ENCODE data around the gene ACHE. TPM values are rescaled to one million over a fixed set of nuclear protein-coding genes. Genes with fewer than 3 reads are reported as not detected.
"Not testable (repeated sequence)": the region's sequence is repeated elsewhere in the genome, so short reads cannot be mapped to it uniquely, and the experiment has no call there.

ACHE gene
- total RNA-seq, 8 experiments from 2014 or later: 1.3 to 64.5 (median 13.4) TPM

DNA sequence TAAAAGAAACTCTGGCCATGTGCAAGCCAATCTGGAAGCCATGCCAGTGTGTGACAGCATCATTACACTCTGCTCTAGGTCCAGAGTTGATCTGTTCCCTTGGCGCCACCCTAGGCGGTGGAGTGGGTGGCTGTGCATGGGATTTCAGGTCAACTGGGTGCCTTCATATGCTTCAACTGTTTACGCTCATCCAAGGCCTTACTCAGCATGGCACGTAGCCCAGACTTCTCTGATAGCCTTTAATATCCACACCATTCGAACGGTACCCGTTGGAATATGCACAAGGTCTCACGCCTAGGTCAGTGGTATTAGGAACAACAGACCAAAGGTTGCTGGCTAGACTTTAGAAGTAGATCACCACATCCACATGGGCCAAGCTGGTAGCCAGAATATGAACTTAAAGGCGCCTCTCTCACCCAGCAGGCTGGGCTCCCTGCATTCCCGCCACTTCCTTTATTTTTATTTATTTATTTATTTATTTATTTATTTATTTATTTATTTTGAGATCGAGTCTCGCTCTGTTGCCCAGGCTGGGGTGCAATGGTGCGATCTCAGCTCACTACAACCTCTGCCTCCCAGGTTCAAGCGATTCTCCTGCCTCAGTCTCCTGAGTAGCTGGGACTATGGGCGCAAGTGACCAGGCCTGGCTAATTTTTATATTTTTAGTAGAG, 18.7 kb upstream of the ACHE start:
- Histone ChIP-seq H3K27ac (no peak overlapping the region), H3K4me3 (no peak overlapping the region), H3K4me1 (replicated peaks in 1 of 2) (peaks cover 0 to under 1% of the 10 kb centered on the region in 2 donors)
- ATAC-seq (replicated peaks in 6 of 8): no peak
- 73 to 100% (median 86%) methylated on average over 1 to 14 of the region's 15 CpGs; no CpG with 5 or more reads in 1 of the 10 experiments for whole genome bisulfite sequencing, 10 experiments
- in situ Hi-C loops (cut with MboI; ENCODE audit: low pct_unique_long_range_greater_than_20kb in 2 of 9, low sequenced_read_pairs in 9 of 9, unreplicated experiment in 9 of 9): loop anchor here in 2 of 9 experiments (25.0 kb wide), 1 partner anchor 148 kb away; no protein-coding TSS in a partner anchor

DNA sequence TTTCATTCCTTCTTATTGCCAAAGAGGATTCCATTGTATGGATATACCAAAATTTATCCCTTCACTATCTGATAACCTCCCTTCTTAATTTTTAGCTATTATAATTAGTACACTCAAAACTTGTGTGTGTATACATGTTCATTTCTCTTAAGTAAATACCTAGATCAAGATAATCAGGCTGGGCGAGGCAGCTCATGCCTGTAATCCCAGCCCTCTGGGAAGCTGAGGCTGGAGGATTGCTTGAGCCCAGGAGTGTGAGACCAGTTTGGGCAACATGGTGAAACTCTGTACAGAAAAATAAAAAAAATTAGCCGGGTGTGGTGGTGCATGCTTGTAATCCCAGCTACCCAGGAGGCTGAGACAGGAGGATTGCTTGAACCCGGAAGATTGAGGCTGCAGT, 15.8 kb upstream of the ACHE start:
- 20 to 93% (median 66%) methylated on average over 1 to 3 of the region's 3 CpGs; no CpG with 5 or more reads in 3 of the 10 experiments for WGBS, 10 experiments
- no peak for ATAC-seq (replicated peaks in 6 of 8)

DNA sequence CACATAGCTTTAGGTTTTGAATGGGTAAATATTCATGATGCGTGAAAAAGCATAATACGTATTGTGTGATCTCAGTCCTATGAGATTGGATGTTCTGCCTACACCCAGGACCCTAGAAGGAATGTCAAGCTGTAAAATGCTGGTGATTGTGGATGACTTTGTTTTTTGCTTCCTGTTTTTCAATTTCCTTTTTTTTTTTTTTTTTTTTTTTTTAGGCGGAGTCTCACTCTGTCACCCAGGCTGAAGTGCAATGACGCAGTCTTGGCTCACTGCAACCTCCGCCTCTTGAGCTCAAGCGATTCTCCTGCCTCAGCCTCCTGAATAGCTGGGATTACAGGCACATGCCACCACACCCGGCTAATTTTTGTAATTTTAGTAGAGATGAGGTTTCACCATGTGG, 14.8 kb upstream of the ACHE start:
- H3K27ac ChIP-seq; H3K4me3 ChIP-seq; H3K4me1 ChIP-seq (replicated peaks in 1 of 2): not testable (repeated sequence)
- in situ Hi-C loops (cut with MboI; ENCODE audit: low pct_unique_long_range_greater_than_20kb in 2 of 9, low sequenced_read_pairs in 9 of 9, unreplicated experiment in 9 of 9): loop anchor here in 2 of 9 experiments (25.0 kb wide), 1 partner anchor 152 kb away; no protein-coding TSS in a partner anchor
- WGBS, 10 experiments: 0 to 100% (median 89%) methylated on average over 1 to 7 of the region's 7 CpGs; no CpG with 5 or more reads in 1 of the 10 experiments
- peak in 1 of 8 experiments; percentile 34 for ATAC-seq (replicated peaks in 6 of 8)

More for the DNA sequence above, 15.8 kb upstream of the ACHE start:
- Histone ChIP-seq H3K4me3 (no peak overlapping the region), H3K4me1 (replicated peaks in 1 of 2) (no peaks in the 10 kb centered on the region), H3K27ac (no peak overlapping the region)
- in situ Hi-C loops (cut with MboI; ENCODE audit: low pct_unique_long_range_greater_than_20kb in 2 of 9, low sequenced_read_pairs in 9 of 9, unreplicated experiment in 9 of 9): loop anchor here in 2 of 9 experiments (25.0 kb wide), 1 partner anchor 151 kb away; no protein-coding TSS in a partner anchor

- Histone ChIP-seq H3K27ac (no peak overlapping the region), H3K4me3 (no peak overlapping the region), H3K4me1 (replicated peaks in 1 of 2) (no peaks in the 10 kb centered on the region)
- in situ Hi-C loops (cut with MboI; ENCODE audit: low pct_unique_long_range_greater_than_20kb in 2 of 9, low sequenced_read_pairs in 9 of 9, unreplicated experiment in 9 of 9): loop anchor here in 4 of 9 experiments (10.0 to 25.0 kb wide), 2 partner anchors 146 to 154 kb away; no protein-coding TSS in a partner anchor
- WGBS, 10 experiments: 36 to 100% (median 92%) methylated on average over 1 to 4 of the region's 5 CpGs; no CpG with 5 or more reads in 3 of the 10 experiments
- ATAC-seq (replicated peaks in 6 of 8): no peak
Measured at GRCh38 chr7:100908512-100908911, 12.8 kb upstream of the ACHE start.

DNA sequence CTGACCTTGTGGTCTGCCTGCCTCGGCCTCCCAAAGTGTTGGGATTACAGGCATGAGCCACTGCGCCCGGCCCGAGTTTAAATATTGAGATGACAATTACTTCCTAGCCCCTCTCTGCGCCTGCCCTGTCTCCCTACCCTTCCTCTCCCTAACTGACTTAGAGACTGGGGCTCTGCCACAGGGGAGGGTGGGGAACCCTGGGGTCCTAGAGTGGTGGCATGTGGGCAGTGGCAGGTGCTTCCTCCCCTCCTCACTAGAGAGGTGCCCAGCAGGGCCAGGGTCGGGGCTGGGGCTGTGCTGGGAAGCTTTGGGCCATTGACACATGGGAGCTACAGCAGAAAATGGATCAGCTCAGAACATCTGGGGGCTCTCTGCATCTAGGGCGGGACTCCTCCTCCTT, 7.0 kb upstream of the ACHE start:
- in situ Hi-C loops (cut with MboI; ENCODE audit: low pct_unique_long_range_greater_than_20kb in 2 of 9, low sequenced_read_pairs in 9 of 9, unreplicated experiment in 9 of 9): loop anchor here in 5 of 9 experiments (5.0 to 25.0 kb wide), 3 partner anchors 152 to 160 kb away; no protein-coding TSS in a partner anchor
- ATAC-seq (replicated peaks in 6 of 8): no peak
- no peaks in the 10 kb centered on the region for H3K4me1 ChIP-seq (replicated peaks in 1 of 2)
- no peak overlapping the region for H3K27ac ChIP-seq
- no peak overlapping the region for H3K4me3 ChIP-seq
- 0 to 79% (median 54%) methylated on average over 1 to 4 of the region's 7 CpGs; no CpG with 5 or more reads in 4 of the 10 experiments for WGBS, 10 experiments

GRCh38 chr7:100901921-100902332, 6.2 kb upstream of the ACHE start:
- Histone ChIP-seq H3K4me3 (no peak overlapping the region), H3K27ac (no peak overlapping the region), H3K4me1 (replicated peaks in 1 of 2) (no peaks in the 10 kb centered on the region)
- in situ Hi-C loops (cut with MboI; ENCODE audit: low pct_unique_long_range_greater_than_20kb in 2 of 9, low sequenced_read_pairs in 9 of 9, unreplicated experiment in 9 of 9): loop anchor here in 5 of 9 experiments (5.0 to 25.0 kb wide), 3 partner anchors 153 to 160 kb away; no protein-coding TSS in a partner anchor
- 39 to 86% (median 74%) methylated on average over 2 to 4 of the region's 5 CpGs; no CpG with 5 or more reads in 5 of the 10 experiments for WGBS, 10 experiments
- no peak for ATAC-seq (replicated peaks in 6 of 8)

GRCh38 chr7:100900978-100901377, 5.3 kb upstream of the ACHE start:
- in situ Hi-C loops (cut with MboI; ENCODE audit: low pct_unique_long_range_greater_than_20kb in 2 of 9, low sequenced_read_pairs in 9 of 9, unreplicated experiment in 9 of 9): loop anchor here in 5 of 9 experiments (5.0 to 25.0 kb wide), 3 partner anchors 154 to 161 kb away; no protein-coding TSS in a partner anchor
- no peak for ATAC-seq (replicated peaks in 6 of 8)
- peaks cover 0 to 2% of the 10 kb centered on the region in 2 donors for H3K4me1 ChIP-seq (replicated peaks in 1 of 2)
- no peak overlapping the region for H3K27ac ChIP-seq
- 60 to 100% (median 83%) methylated on average over 1 to 2 of the region's 2 CpGs; no CpG with 5 or more reads in 3 of the 10 experiments for WGBS, 10 experiments
- no peak overlapping the region for H3K4me3 ChIP-seq

DNA sequence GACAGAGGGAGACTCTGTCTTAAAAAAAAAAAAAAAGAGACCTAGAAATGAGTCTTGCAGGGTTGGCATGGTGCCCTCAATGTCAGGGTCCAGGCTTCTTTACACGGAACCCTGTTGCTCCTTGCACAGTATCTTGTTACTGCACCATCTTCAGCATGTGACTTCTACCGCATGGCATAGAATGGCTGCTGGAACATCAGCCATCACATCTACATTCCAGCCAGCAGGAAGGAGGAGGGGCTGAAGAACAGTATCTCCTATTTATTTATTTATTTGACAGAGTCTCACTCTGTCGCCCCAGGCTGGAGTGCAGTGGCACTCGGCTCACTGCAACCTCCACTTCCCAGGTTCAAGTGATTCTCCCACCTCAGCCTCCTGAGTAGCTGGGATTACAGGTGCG, 3.7 kb upstream of the ACHE start:
- WGBS, 10 experiments: 78 to 100% (median 100%) methylated on average over 1 to 5 of the region's 5 CpGs; no CpG with 5 or more reads in 1 of the 10 experiments
- ATAC-seq (replicated peaks in 6 of 8): no peak

GRCh38 chr7:100897772-100898454, 2.2 kb upstream of the ACHE start:
- WGBS, 10 experiments: 33 to 100% (median 84%) methylated on average over 1 to 6 of the region's 13 CpGs; no CpG with 5 or more reads in 1 of the 10 experiments
- in situ Hi-C loops (cut with MboI; ENCODE audit: low pct_unique_long_range_greater_than_20kb in 2 of 9, low sequenced_read_pairs in 9 of 9, unreplicated experiment in 9 of 9): loop anchor here in 5 of 9 experiments (5.0 to 25.0 kb wide), 7 partner anchors 157 to 389 kb away; partner anchors contain the start of gene NAT16 (in 1 of the 5)
- peaks cover 2% of the 10 kb centered on the region in 2 donors for H3K4me1 ChIP-seq (replicated peaks in 1 of 2)
- peak overlapping the region in 1 of 5 donors; percentile 84 for H3K4me3 ChIP-seq
- no peak overlapping the region for H3K27ac ChIP-seq
- ATAC-seq (replicated peaks in 6 of 8): no peak

More for the DNA sequence above, 3.7 kb upstream of the ACHE start:
- in situ Hi-C loops (cut with MboI; ENCODE audit: low pct_unique_long_range_greater_than_20kb in 2 of 9, low sequenced_read_pairs in 9 of 9, unreplicated experiment in 9 of 9): loop anchor here in 5 of 9 experiments (5.0 to 25.0 kb wide), 7 partner anchors 155 to 388 kb away; partner anchors contain the start of gene NAT16 (in 1 of the 5)
- H3K27ac ChIP-seq: no peak overlapping the region
- no peak overlapping the region for H3K4me3 ChIP-seq
- peaks cover 1 to 2% of the 10 kb centered on the region in 2 donors for H3K4me1 ChIP-seq (replicated peaks in 1 of 2)

DNA sequence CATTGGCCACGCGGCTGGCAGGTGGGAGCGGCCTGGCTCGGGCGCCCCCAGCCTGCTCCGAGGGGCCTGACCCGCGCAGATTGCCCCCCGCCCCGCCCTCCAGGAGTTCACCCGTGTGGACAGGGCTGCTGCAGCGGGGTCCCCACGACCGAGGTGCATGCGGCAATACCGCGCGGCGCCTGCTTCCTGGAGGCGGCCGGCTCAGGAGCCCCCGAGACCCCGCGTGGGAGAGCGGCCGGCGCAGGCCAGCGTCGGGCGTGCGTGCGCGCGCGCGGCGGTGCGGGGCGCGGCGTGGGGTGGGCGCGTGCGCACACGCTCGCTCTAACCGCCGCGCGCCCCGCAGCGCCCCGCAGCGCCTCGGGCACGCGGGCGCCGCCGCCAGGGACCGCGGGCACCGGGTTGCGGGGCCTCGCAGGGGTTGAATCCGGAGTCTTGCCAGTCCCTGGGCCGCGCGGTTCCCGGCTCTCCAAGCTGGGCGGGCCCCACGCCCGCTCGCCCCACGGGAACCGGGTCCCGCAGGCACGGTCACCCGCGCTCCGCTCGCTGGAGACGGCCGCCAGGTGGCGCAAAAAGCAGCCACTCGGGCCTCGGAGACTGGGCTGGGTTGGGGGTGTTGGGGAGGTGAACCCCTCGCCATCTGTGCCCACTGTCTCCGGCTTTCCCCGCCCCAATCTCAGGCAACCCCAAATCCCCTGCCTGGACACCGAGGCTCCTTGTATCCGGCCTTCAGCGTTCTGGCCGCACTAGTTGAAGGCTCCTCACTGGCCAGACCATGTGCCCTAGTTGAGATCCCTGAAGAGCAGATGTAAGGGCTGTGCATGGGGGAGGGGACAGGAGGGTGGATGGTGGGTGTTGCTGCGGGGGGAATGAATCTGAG, 1.3 kb upstream of the ACHE start:
- H3K4me3 ChIP-seq: peak overlapping the region; percentile 51 to 84 (median 68)
- in situ Hi-C loops (cut with MboI; ENCODE audit: low pct_unique_long_range_greater_than_20kb in 2 of 9, low sequenced_read_pairs in 9 of 9, unreplicated experiment in 9 of 9): loop anchor here in 5 of 9 experiments (5.0 to 25.0 kb wide), 7 partner anchors 158 to 390 kb away; partner anchors contain the start of gene NAT16 (in 1 of the 5)
- WGBS, 10 experiments: 0% methylated on average over 3 of the region's 95 CpGs; no CpG with 5 or more reads in 9 of the 10 experiments
- ATAC-seq (replicated peaks in 6 of 8): peak; percentile 55 to 72 (median 63)
- H3K27ac ChIP-seq: peak overlapping the region; percentile 88 to 92
- H3K4me1 ChIP-seq (replicated peaks in 1 of 2): peaks cover 2% of the 10 kb centered on the region in 2 donors

GRCh38 chr7:100895956-100896731, 456 bp upstream of the ACHE start:
- peak overlapping the region; percentile 88 to 92 for H3K27ac ChIP-seq
- in situ Hi-C loops (cut with MboI; ENCODE audit: low pct_unique_long_range_greater_than_20kb in 2 of 9, low sequenced_read_pairs in 9 of 9, unreplicated experiment in 9 of 9): loop anchor here in 5 of 9 experiments (5.0 to 25.0 kb wide), 7 partner anchors 159 to 391 kb away; partner anchors contain the start of gene NAT16 (in 1 of the 5)

More at GRCh38 chr7:100895956-100896731, 456 bp upstream of the ACHE start:
- ATAC-seq (replicated peaks in 6 of 8): peak; percentile 24 to 52 (median 46)
- Histone ChIP-seq H3K4me3 (peak overlapping the region; percentile 51 to 84 (median 68)), H3K4me1 (replicated peaks in 1 of 2) (peaks cover 6% of the 10 kb centered on the region in 2 donors)
- 0 to 8% (median 0%) methylated on average over 1 to 8 of the region's 54 CpGs; no CpG with 5 or more reads in 7 of the 10 experiments for WGBS, 10 experiments
